Endothelial cell of umbilical vein (primary cell): ENCODE results near the gene SCNN1B. TPM values are rescaled to one million over a fixed set of nuclear protein-coding genes. Genes with fewer than 3 reads are reported as not detected.

Source experiments
- BruUV-seq: library from RNA; stranded (reverse); fragments of 400-500 nt; replicated peaks from 2 replicates; lab custom pipeline; 2021; lab: Mats Ljungman, UMichigan
- CTCF ChIA-PET: fragments of 300-600, 350-600 bp; sonication (Branson Sonifier 250); formaldehyde crosslinking; loops from one replicate; lab custom pipeline; 2021; ENCODE audit warnings: antibody characterized with exemption, inconsistent platforms; lab: Charles Lee
- POLR2A ChIA-PET: fragments of 300-600, 350-600 bp; sonication (Branson Sonifier 250); formaldehyde crosslinking; loops from one replicate; lab custom pipeline; 2021; ENCODE audit warnings: antibody characterized with exemption, inconsistent platforms; lab: Charles Lee
- DNase-seq: peaks from one replicate; pipeline ENCODE4 v3.0.0-alpha.2; 2011; ENCODE audit warnings: low read depth, low spot score
- FAIRE-seq: peaks from 2 replicates; lab custom pipeline; 2011; peaks lifted over from hg19 to GRCh38; lab: Jason Lieb, UNC
- H2AFZ ChIP-seq: 2 replicates; pipeline ENCODE4 v1.6.0; 2012; ENCODE audit warnings: low read depth, low read length, control low read depth, inconsistent platforms
- H3K27ac ChIP-seq: 2 replicates; pipeline ENCODE4 v1.5.1; 2011; ENCODE audit warnings: low read depth, mild to moderate bottlenecking, control low read depth, low read length, moderate library complexity; ENCODE audit not compliant: insufficient read depth
- H3K27me3 ChIP-seq, 2 experiments: 2 replicates each; pipeline versions ENCODE4 v1.6.0 to v1.6.1; 2011; ENCODE audit warnings: low read length in 2 of 2, mixed read lengths in 1 of 2; ENCODE audit not compliant: control insufficient read depth in 2 of 2, insufficient read depth in 2 of 2
- H3K36me3 ChIP-seq, 2 experiments: 2 replicates in 1 of 2; 3 replicates in 1 of 2; pipeline ENCODE4 v1.5.1; 2011; ENCODE audit warnings: low read length in 2 of 2, mild to moderate bottlenecking in 1 of 2, moderate library complexity in 1 of 2; ENCODE audit not compliant: control insufficient read depth in 2 of 2, insufficient read depth in 2 of 2; ENCODE audit errors: extremely low read depth in 1 of 2
- H3K4me1 ChIP-seq: 3 replicates; pipeline ENCODE4 v1.5.1; 2011; ENCODE audit warnings: mild to moderate bottlenecking, low read length; ENCODE audit not compliant: control insufficient read depth, insufficient read depth; ENCODE audit errors: extremely low read depth
- H3K4me2 ChIP-seq: 2 replicates; pipeline ENCODE4 v1.6.1; 2011; ENCODE audit warnings: low read length, control low read depth, mixed read lengths; ENCODE audit not compliant: insufficient read depth
- H3K4me3 ChIP-seq, 3 experiments: fragments of 200-600 bp in 1 of 3; sonication (generic), shearing (Covaris generic) in 1 of 3; replicated peaks in 1 of 3; 2 replicates each; pipeline ENCODE4 v1.5.1; 2011 to 2016; ENCODE audit warnings: control low read depth in 3 of 3, low read length in 3 of 3, mild to moderate bottlenecking in 2 of 3, inconsistent platforms in 1 of 3, low read depth in 1 of 3, moderate library complexity in 1 of 3; ENCODE audit not compliant: insufficient read depth in 1 of 3
- H3K79me2 ChIP-seq: 2 replicates; pipeline ENCODE4 v1.6.0; 2012; ENCODE audit warnings: low read length, inconsistent platforms; ENCODE audit not compliant: control insufficient read depth, insufficient read depth
- H3K9ac ChIP-seq: replicated peaks from 2 replicates; pipeline ENCODE3; 2011; ENCODE audit warnings: low read length, control low read depth; ENCODE audit not compliant: insufficient read depth; ENCODE audit errors: extremely low read depth
- H3K9me1 ChIP-seq: replicated peaks from 3 replicates; pipeline ENCODE4 v1.6.0; 2011; ENCODE audit warnings: mild to moderate bottlenecking, low read length; ENCODE audit not compliant: control insufficient read depth, insufficient read depth; ENCODE audit errors: extremely low read depth
- H3K9me3 ChIP-seq: replicated peaks from 2 replicates; pipeline ENCODE4 v1.5.1; 2012; ENCODE audit warnings: low read length, inconsistent platforms; ENCODE audit not compliant: control insufficient read depth, insufficient read depth
- H4K20me1 ChIP-seq: replicated peaks from 2 replicates; pipeline ENCODE3; 2011; ENCODE audit warnings: mild to moderate bottlenecking, low read length; ENCODE audit not compliant: control insufficient read depth, insufficient read depth; ENCODE audit errors: extremely low read depth
- EZH2 ChIP-seq: IDR thresholded peaks from 2 replicates; pipeline ENCODE4 v1.6.1; 2012; ENCODE audit warnings: borderline replicate concordance, low read depth, mild to moderate bottlenecking, moderate library complexity, low read length, inconsistent platforms; ENCODE audit not compliant: severe bottlenecking
- FOS ChIP-seq: IDR thresholded peaks from 2 replicates; pipeline ENCODE4 v1.6.1; 2011; ENCODE audit warnings: mild to moderate bottlenecking, low read length, moderate library complexity, borderline replicate concordance; ENCODE audit not compliant: insufficient read depth
- GATA2 ChIP-seq: IDR thresholded peaks from 2 replicates; pipeline ENCODE4 v1.7.0; 2011; ENCODE audit warnings: low read depth, mild to moderate bottlenecking, moderate library complexity, mixed read lengths, low read length; ENCODE audit not compliant: insufficient read length, insufficient read depth
- JUN ChIP-seq: IDR thresholded peaks from 2 replicates; pipeline ENCODE4 v1.6.1; 2011; ENCODE audit warnings: borderline replicate concordance, low read depth; ENCODE audit not compliant: insufficient read length, insufficient read depth
- MYC ChIP-seq: IDR thresholded peaks from one replicate; pipeline ENCODE4 v1.6.1; 2011; ENCODE audit warnings: mild to moderate bottlenecking, low read depth, low read length
- POLR2A ChIP-seq: IDR thresholded peaks from 2 replicates; pipeline ENCODE4 v1.6.1; 2012; ENCODE audit warnings: low read depth, mild to moderate bottlenecking, control low read depth, low read length
- POLR2AphosphoS5 ChIP-seq: IDR thresholded peaks from 2 replicates; pipeline ENCODE4 v1.6.1; 2012; ENCODE audit warnings: low read depth, mild to moderate bottlenecking, control low read depth, low read length, moderate library complexity; ENCODE audit not compliant: insufficient read depth
- dilution Hi-C: fragments of 300-500 bp; cut with MboI; formaldehyde crosslinking; loops from one replicate; pipeline ENCODE4 v1.15.0; 2019; ENCODE audit warnings: low sequenced_read_pairs; ENCODE audit not compliant: extremely low pct_ligation_motif_present
- intact Hi-C: fragments of 100-400 bp; cut with micrococcal nuclease; formaldehyde crosslinking; loops from one replicate; pipeline ENCODE4 v1.10.0; 2022
- polyA plus RNA-seq, 4 experiments: library from polyadenylated mRNA; depleted of rRNA in 3 of 4; stranded (reverse) in 3 of 4; unstranded in 1 of 4; fragments of >200 nt; gene quantifications; 2 replicates each; pipeline versions ENCODE4 v1.2.1 to v1.2.3, GENCODE V29; 2011 to 2012; ENCODE audit warnings: missing spikeins in 1 of 4
- total RNA-seq: library from RNA; stranded (reverse); gene quantifications from 2 replicates; pipeline ENCODE4 v1.2.3, GENCODE V29; 2021
- TF ChIP-seq, protein P1 (sequence below), 2 donors: IDR thresholded peaks; 1 replicate in 1 of 2; 2 replicates in 1 of 2; pipeline ENCODE4 v1.5.1; 2011; ENCODE audit warnings: low read length in 2 of 2, mild to moderate bottlenecking in 2 of 2, moderate library complexity in 2 of 2, control low read depth in 1 of 2, inconsistent platforms in 1 of 2, low read depth in 1 of 2; ENCODE audit not compliant: insufficient read depth in 1 of 2; ENCODE audit errors: extremely low read depth in 1 of 2
- TF ChIP-seq, protein P2 (sequence below): IDR thresholded peaks from 2 replicates; pipeline ENCODE4 v1.6.1; 2011; ENCODE audit not compliant: insufficient read depth, insufficient read length

Gene SCNN1B
- total and polyA plus RNA-seq, 2 donors (not counting 3 experiments of a cell fraction or from before 2014, with no cell fraction given) = not detected

DNA sequence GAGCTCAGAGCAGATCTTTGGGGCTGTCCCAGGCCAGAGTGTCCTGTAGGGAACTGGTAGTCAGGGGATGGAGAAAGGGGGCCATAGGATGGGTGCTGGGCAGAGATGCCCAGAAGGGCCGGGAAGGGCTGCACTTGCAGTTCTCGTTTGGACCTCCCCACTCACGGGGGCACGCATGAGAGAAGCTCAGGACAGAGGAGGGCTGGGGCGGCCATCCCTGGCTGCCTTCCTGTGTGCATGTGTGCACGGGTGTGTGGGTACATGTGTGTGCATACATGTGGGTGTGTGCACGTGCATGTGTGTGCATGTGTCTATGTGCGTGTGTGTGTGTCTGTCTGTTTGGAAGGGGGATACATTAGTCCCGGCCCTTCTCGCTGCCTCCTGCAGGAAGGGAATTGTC lies 77.6 kb downstream of the SCNN1B start:
- BruUV-seq = no TSS peak
- ChIA-PET POLR2A (no interaction called here), CTCF (interaction anchor here (1.1 to 1.5 kb wide), 3 partner anchors 24 to 56 kb away, joined by 3 to 6 read pairs (median 3); no protein-coding TSS in a partner anchor)
- Histone ChIP-seq H3K27me3 (no peaks in the 10 kb centered on the region), H3K4me3 (no peak overlapping the region), H3K9ac (no peak overlapping the region), H3K4me1 (no peaks in the 10 kb centered on the region), H4K20me1 (no peaks in the 10 kb centered on the region), H3K79me2 (no peaks in the 10 kb centered on the region), H3K9me3 (no peaks in the 10 kb centered on the region), H2AFZ (no peak overlapping the region), H3K27ac (no peak overlapping the region), H3K9me1 (no peaks in the 10 kb centered on the region), H3K36me3 (no peaks in the 10 kb centered on the region), H3K4me2 (no peak overlapping the region)
- dilution Hi-C loops = no loop called here
- DNase-seq (no peak), FAIRE-seq (no peak)
- TF ChIP-seq FOS = no peak
- no peak for TF ChIP-seq JUN
- no peak for TF ChIP-seq MYC
- TF ChIP-seq GATA2 = no peak
- TF ChIP-seq, protein P1, sequence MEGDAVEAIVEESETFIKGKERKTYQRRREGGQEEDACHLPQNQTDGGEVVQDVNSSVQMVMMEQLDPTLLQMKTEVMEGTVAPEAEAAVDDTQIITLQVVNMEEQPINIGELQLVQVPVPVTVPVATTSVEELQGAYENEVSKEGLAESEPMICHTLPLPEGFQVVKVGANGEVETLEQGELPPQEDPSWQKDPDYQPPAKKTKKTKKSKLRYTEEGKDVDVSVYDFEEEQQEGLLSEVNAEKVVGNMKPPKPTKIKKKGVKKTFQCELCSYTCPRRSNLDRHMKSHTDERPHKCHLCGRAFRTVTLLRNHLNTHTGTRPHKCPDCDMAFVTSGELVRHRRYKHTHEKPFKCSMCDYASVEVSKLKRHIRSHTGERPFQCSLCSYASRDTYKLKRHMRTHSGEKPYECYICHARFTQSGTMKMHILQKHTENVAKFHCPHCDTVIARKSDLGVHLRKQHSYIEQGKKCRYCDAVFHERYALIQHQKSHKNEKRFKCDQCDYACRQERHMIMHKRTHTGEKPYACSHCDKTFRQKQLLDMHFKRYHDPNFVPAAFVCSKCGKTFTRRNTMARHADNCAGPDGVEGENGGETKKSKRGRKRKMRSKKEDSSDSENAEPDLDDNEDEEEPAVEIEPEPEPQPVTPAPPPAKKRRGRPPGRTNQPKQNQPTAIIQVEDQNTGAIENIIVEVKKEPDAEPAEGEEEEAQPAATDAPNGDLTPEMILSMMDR (IDR thresholded peaks at IDR 0.05; ENCODE audit: extremely low read depth in 1 of 2, insufficient read depth in 1 of 2, low read depth in 1 of 2, low read length in 2 of 2) = no peak
- no peak for TF ChIP-seq POLR2AphosphoS5
- no peak for TF ChIP-seq EZH2
- no peak for TF ChIP-seq POLR2A
- TF ChIP-seq, protein P2, sequence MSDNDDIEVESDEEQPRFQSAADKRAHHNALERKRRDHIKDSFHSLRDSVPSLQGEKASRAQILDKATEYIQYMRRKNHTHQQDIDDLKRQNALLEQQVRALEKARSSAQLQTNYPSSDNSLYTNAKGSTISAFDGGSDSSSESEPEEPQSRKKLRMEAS = no peak
- intact Hi-C loops = no loop called here
